ENCODE measurements around the gene DDX27.
A peak's percentile ranks its signal among the peaks of the same experiment; 100 is the strongest.
"Not testable (repeated sequence)": the region's sequence is repeated elsewhere in the genome, so short reads cannot be mapped to it uniquely, and the experiment has no call there.

The DDX27 gene

GRCh38 chr20:49203746-49204145 lies 15.5 kb upstream of the DDX27 start:
- no peak for TF ChIP-seq POLR2AphosphoS5 (IDR thresholded peaks at IDR 0.05; ENCODE audit: low read depth, low read length)
- no peak for TF ChIP-seq PAX5 (IDR thresholded peaks at IDR 0.05; ENCODE audit: insufficient read depth, low read length, severe bottlenecking)
- no peak for TF ChIP-seq POU2F2 (IDR thresholded peaks at IDR 0.05; ENCODE audit: low read depth, low read length)
- TF ChIP-seq POLR2A (IDR thresholded peaks at IDR 0.05; ENCODE audit: low read depth, low read length): no peak
- no peak for TF ChIP-seq SPI1 (IDR thresholded peaks at IDR 0.05; ENCODE audit: low read depth, low read length)
- no peak for TF ChIP-seq TAF1 (IDR thresholded peaks at IDR 0.05; ENCODE audit: low read depth, low read length)
- no peak for FAIRE-seq

GRCh38 chr20:49207076-49207475 lies 12.1 kb upstream of the DDX27 start:
- FAIRE-seq (no peak), DNase-seq (ENCODE audit: insufficient read length, low spot score) (no peak)
- TF ChIP-seq POLR2A (IDR thresholded peaks at IDR 0.05; ENCODE audit: low read depth, low read length) (no peak), SPI1 (IDR thresholded peaks at IDR 0.05; ENCODE audit: low read depth, low read length) (0 out of 2 replicates have a peak, but pooled peaks have one; percentile 6), TAF1 (IDR thresholded peaks at IDR 0.05; ENCODE audit: low read depth, low read length) (no peak)

More at GRCh38 chr20:49203746-49204145, 15.5 kb upstream of the DDX27 start:
- no peak for DNase-seq (ENCODE audit: insufficient read length, low spot score)

GRCh38 chr20:49210101-49210756 lies 9.0 kb upstream of the DDX27 start:
- TF ChIP-seq POU2F2 (IDR thresholded peaks at IDR 0.05; ENCODE audit: low read depth, low read length): no peak
- DNase-seq (ENCODE audit: insufficient read length, low spot score) (no peak), FAIRE-seq (no peak)

- TF ChIP-seq PAX5 (IDR thresholded peaks at IDR 0.05; ENCODE audit: insufficient read depth, low read length, severe bottlenecking) (no peak), POLR2A (IDR thresholded peaks at IDR 0.05; ENCODE audit: low read depth, low read length) (no peak), POU2F2 (IDR thresholded peaks at IDR 0.05; ENCODE audit: low read depth, low read length) (no peak), SPI1 (IDR thresholded peaks at IDR 0.05; ENCODE audit: low read depth, low read length) (no peak), TAF1 (IDR thresholded peaks at IDR 0.05; ENCODE audit: low read depth, low read length) (no peak), POLR2AphosphoS5 (IDR thresholded peaks at IDR 0.05; ENCODE audit: low read depth, low read length) (no peak)
- no peak for DNase-seq (ENCODE audit: insufficient read length, low spot score)
- no peak for FAIRE-seq
These were observed 8.5 kb upstream of the DDX27 start for GRCh38 chr20:49210757-49211110.

- DNase-seq (ENCODE audit: insufficient read length, low spot score): no peak
- no peak for TF ChIP-seq POLR2AphosphoS5 (IDR thresholded peaks at IDR 0.05; ENCODE audit: low read depth, low read length)
- no peak for TF ChIP-seq TAF1 (IDR thresholded peaks at IDR 0.05; ENCODE audit: low read depth, low read length)
- TF ChIP-seq PAX5 (IDR thresholded peaks at IDR 0.05; ENCODE audit: insufficient read depth, low read length, severe bottlenecking): no peak
- no peak for TF ChIP-seq POLR2A (IDR thresholded peaks at IDR 0.05; ENCODE audit: low read depth, low read length)
- TF ChIP-seq POU2F2 (IDR thresholded peaks at IDR 0.05; ENCODE audit: low read depth, low read length): no peak
- TF ChIP-seq SPI1 (IDR thresholded peaks at IDR 0.05; ENCODE audit: low read depth, low read length): no peak
- FAIRE-seq: no peak
These were observed 4.6 kb upstream of the DDX27 start for GRCh38 chr20:49214571-49214970.

GRCh38 chr20:49215232-49215631 lies 4.0 kb upstream of the DDX27 start:
- FAIRE-seq: no peak
- TF ChIP-seq POU2F2 (IDR thresholded peaks at IDR 0.05; ENCODE audit: low read depth, low read length) (no peak), POLR2AphosphoS5 (IDR thresholded peaks at IDR 0.05; ENCODE audit: low read depth, low read length) (no peak), POLR2A (IDR thresholded peaks at IDR 0.05; ENCODE audit: low read depth, low read length) (no peak), TAF1 (IDR thresholded peaks at IDR 0.05; ENCODE audit: low read depth, low read length) (no peak), SPI1 (IDR thresholded peaks at IDR 0.05; ENCODE audit: low read depth, low read length) (no peak), PAX5 (IDR thresholded peaks at IDR 0.05; ENCODE audit: insufficient read depth, low read length, severe bottlenecking) (no peak)
- no peak for DNase-seq (ENCODE audit: insufficient read length, low spot score)

- peak; percentile 68 for TF ChIP-seq SPI1 (IDR thresholded peaks at IDR 0.05; ENCODE audit: low read depth, low read length)
- TF ChIP-seq POLR2AphosphoS5 (IDR thresholded peaks at IDR 0.05; ENCODE audit: low read depth, low read length): no peak
- DNase-seq (ENCODE audit: insufficient read length, low spot score): peak; percentile 37
- peak; percentile 88 for FAIRE-seq
These were observed 2.1 kb upstream of the DDX27 start for GRCh38 chr20:49216991-49217578.

- not testable (repeated sequence) for DNase-seq (ENCODE audit: insufficient read length, low spot score); FAIRE-seq
These were observed 501 bp upstream of the DDX27 start for GRCh38 chr20:49218739-49219090.

- FAIRE-seq (no peak), DNase-seq (ENCODE audit: insufficient read length, low spot score) (no peak)
- TF ChIP-seq TAF1 (IDR thresholded peaks at IDR 0.05; ENCODE audit: low read depth, low read length) (no peak), SPI1 (IDR thresholded peaks at IDR 0.05; ENCODE audit: low read depth, low read length) (no peak), POLR2A (IDR thresholded peaks at IDR 0.05; ENCODE audit: low read depth, low read length) (no peak), PAX5 (IDR thresholded peaks at IDR 0.05; ENCODE audit: insufficient read depth, low read length, severe bottlenecking) (no peak), POU2F2 (IDR thresholded peaks at IDR 0.05; ENCODE audit: low read depth, low read length) (no peak), POLR2AphosphoS5 (IDR thresholded peaks at IDR 0.05; ENCODE audit: low read depth, low read length) (no peak)
These were observed 962 bp downstream of the DDX27 start for GRCh38 chr20:49219924-49220831.

- no peak for DNase-seq (ENCODE audit: insufficient read length, low spot score)
- no peak for TF ChIP-seq POU2F2 (IDR thresholded peaks at IDR 0.05; ENCODE audit: low read depth, low read length)
- TF ChIP-seq TAF1 (IDR thresholded peaks at IDR 0.05; ENCODE audit: low read depth, low read length): no peak
- no peak for TF ChIP-seq SPI1 (IDR thresholded peaks at IDR 0.05; ENCODE audit: low read depth, low read length)
- TF ChIP-seq PAX5 (IDR thresholded peaks at IDR 0.05; ENCODE audit: insufficient read depth, low read length, severe bottlenecking): no peak
- no peak for TF ChIP-seq POLR2A (IDR thresholded peaks at IDR 0.05; ENCODE audit: low read depth, low read length)
- TF ChIP-seq POLR2AphosphoS5 (IDR thresholded peaks at IDR 0.05; ENCODE audit: low read depth, low read length): no peak
- no peak for FAIRE-seq
These were observed 6.7 kb downstream of the DDX27 start for GRCh38 chr20:49225896-49226295.

All from GM12891 (cell line).